ENCODE data around the gene CLDND1.

DNA sequence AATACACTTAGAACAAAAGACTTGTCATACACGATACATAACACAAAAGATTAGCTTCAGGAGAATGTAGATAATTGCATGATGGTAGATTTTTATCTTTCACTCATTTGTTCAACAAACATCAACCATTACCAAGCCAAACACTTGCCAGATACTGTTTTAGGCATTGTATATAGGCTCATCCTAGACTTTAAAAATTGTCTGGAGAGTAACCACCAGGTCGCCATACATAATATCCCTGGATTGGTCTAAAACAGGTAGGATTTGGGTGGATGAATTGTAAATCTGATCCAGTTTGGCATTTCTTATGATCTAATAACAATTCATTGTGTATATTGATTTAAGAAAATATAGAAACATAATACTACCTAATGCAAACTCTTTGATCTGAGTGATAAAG, 31.9 kb upstream of the CLDND1 start:
- TF ChIP-seq, protein P1, sequence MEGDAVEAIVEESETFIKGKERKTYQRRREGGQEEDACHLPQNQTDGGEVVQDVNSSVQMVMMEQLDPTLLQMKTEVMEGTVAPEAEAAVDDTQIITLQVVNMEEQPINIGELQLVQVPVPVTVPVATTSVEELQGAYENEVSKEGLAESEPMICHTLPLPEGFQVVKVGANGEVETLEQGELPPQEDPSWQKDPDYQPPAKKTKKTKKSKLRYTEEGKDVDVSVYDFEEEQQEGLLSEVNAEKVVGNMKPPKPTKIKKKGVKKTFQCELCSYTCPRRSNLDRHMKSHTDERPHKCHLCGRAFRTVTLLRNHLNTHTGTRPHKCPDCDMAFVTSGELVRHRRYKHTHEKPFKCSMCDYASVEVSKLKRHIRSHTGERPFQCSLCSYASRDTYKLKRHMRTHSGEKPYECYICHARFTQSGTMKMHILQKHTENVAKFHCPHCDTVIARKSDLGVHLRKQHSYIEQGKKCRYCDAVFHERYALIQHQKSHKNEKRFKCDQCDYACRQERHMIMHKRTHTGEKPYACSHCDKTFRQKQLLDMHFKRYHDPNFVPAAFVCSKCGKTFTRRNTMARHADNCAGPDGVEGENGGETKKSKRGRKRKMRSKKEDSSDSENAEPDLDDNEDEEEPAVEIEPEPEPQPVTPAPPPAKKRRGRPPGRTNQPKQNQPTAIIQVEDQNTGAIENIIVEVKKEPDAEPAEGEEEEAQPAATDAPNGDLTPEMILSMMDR (IDR thresholded peaks at IDR 0.05 in 2 of 3, conservative IDR thresholded peaks at IDR 0.05 in 1 of 3; ENCODE audit: borderline replicate concordance in 1 of 3, insufficient read depth in 1 of 3, low read depth in 2 of 3, low read length in 2 of 3), result no peak
- TF ChIP-seq, protein P2, sequence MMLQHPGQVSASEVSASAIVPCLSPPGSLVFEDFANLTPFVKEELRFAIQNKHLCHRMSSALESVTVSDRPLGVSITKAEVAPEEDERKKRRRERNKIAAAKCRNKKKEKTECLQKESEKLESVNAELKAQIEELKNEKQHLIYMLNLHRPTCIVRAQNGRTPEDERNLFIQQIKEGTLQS (IDR thresholded peaks at IDR 0.05), result no peak
- no peak for TF ChIP-seq POLR2A (IDR thresholded peaks at IDR 0.05; ENCODE audit: borderline replicate concordance, extremely low read depth, insufficient read depth, insufficient read length)
- no peak for TF ChIP-seq CEBPB (IDR thresholded peaks at IDR 0.05; ENCODE audit: low read depth)
